ENCODE measurements around the gene MTA1. TPM values are rescaled to one million over a fixed set of nuclear protein-coding genes. Genes with fewer than 3 reads are reported as not detected.

The MTA1 gene
- total and polyA plus RNA-seq, 4 donors = 16.9 to 111 (median 78.4) TPM

DNA sequence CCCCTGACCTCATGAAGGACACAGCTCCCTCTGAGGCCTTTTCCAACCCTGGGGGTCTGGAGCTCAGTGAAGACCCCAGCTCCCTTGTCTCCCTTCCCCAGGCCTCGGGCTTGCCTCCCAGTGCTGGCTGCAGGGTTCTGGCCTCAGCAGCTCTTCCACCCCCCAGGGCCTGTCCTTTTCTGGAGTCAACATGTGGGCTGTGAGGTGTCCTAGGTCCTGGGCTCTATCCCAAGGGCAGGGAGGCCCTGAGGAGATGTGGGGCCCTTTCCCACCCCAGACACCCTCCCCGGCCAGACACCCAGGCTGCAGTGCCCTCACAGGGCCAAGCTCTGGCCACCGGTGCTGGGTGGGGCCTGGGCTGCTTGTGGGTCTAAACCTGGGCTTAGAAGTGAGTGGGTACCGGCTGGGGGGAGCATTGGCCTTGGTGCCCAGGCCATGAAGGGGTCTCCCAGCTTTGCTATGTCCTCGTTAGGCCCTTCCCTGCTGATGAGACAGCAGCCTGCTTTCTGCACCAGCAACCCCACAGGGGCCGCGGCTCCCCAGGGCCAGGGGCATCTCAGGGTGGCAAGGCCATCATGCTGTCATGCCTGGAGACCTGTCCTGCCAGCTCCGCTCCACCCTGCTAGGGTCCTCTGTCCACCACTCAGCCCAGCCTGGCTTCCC, 52.3 kb downstream of the MTA1 start:
- intact Hi-C loops (cut with DNase I) = no loop called here
- Histone ChIP-seq H3K9me3 (ENCODE audit: control insufficient read depth, low read length) (no peaks in the 10 kb centered on the region), H3K4me3 (ENCODE audit: low read length in 2 of 2) (no peak overlapping the region), H3K36me3 (ENCODE audit: control insufficient read depth in 1 of 2, insufficient read depth in 2 of 2, low read length in 1 of 2) (no peaks in the 10 kb centered on the region), H3K27me3 (ENCODE audit: control insufficient read depth in 1 of 2, insufficient read depth in 2 of 2, low read length in 1 of 2) (no peaks in the 10 kb centered on the region), H3K27ac (ENCODE audit: low read depth in 1 of 2, low read length in 2 of 2) (peak overlapping the region in 1 of 2 donors; percentile 81), H3K4me1 (ENCODE audit: control insufficient read depth in 1 of 2, insufficient read depth in 2 of 2, low read length in 2 of 2) (no peaks in the 10 kb centered on the region)
- ATAC-seq (ENCODE audit: low FRiP score) (no peak), DNase-seq (no peak)
- WGBS, 2 donors = 53 to 59% methylated on average over 8 of the region's 8 CpGs

DNA sequence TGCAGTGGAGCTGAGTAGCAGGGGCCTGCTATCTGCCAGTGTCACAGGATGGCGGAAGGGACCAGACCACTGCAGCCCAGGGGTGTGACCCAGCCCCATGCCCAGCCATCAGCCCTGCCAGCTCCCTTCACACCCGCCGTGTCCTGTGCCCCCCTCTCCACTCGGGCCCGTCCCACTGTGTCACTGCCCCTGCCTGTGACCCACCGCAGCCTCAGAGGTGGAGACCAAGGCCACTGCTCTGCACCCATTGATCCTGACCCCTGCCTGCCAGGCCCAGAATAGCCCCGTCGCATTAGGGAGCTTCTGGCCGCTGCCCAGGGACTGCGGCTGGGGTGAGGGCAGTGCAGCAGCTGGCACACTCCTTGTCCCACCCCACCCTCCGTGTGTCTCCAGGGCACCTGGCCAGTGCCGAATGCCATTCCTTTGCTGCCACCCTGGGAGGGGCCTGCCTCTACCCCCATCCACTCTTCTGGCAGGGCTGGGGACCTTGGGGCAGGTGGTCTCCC, 52.9 kb downstream of the MTA1 start:
- H3K27ac ChIP-seq (ENCODE audit: low read depth in 1 of 2, low read length in 2 of 2) = peak overlapping the region; percentile 8 to 81
- intact Hi-C loops (cut with DNase I) = no loop called here
- H3K4me3 ChIP-seq (ENCODE audit: low read length in 2 of 2) = no peak overlapping the region

DNA sequence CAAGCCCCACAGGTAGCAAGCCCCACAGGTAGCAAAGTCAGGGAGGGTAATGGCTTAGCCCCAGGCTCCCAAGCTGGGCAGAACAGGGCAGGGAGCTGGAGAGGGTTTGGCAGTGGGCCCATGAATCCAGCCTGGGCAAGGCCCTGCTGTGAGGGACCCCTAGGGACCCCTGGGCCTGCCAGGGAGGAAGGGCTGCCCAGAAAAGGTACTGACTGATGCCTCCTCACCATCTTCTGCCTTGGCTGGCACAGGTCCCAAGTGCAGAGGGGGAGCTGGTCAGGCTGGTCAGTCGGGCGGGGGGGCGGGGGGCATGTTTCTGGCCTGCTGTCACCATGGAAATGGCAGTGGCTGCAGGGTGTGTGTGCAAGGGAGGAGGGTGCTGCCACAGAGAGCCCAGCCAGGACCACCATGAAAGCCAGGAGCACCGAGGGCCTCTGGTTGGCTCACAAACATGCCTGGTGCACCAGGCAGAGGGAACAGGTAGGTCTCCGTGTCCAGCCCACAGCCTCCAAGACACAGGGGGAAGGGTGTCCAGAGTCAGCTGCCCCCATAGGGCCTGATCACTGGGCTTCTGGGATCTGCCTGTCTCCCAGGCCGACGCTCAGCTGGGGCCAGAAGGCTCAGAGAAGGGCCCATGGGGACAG, 53.5 kb downstream of the MTA1 start:
- Histone ChIP-seq H3K36me3 (ENCODE audit: control insufficient read depth in 1 of 2, insufficient read depth in 2 of 2, low read length in 1 of 2) (no peaks in the 10 kb centered on the region), H3K27ac (ENCODE audit: low read depth in 1 of 2, low read length in 2 of 2) (peak overlapping the region; percentile 8 to 81), H3K27me3 (ENCODE audit: control insufficient read depth in 1 of 2, insufficient read depth in 2 of 2, low read length in 1 of 2) (no peaks in the 10 kb centered on the region), H3K4me3 (ENCODE audit: low read length in 2 of 2) (no peak overlapping the region), H3K4me1 (ENCODE audit: control insufficient read depth in 1 of 2, insufficient read depth in 2 of 2, low read length in 2 of 2) (no peaks in the 10 kb centered on the region), H3K9me3 (ENCODE audit: control insufficient read depth, low read length) (no peaks in the 10 kb centered on the region)
- ATAC-seq (ENCODE audit: low FRiP score) (peak; percentile 2), DNase-seq (peak; percentile 81 to 92)
- WGBS, 2 donors = 1 to 3% methylated on average over 7 of the region's 7 CpGs
- intact Hi-C loops (cut with DNase I) = no loop called here

More for the DNA sequence above, 52.9 kb downstream of the MTA1 start:
- H3K4me1 ChIP-seq (ENCODE audit: control insufficient read depth in 1 of 2, insufficient read depth in 2 of 2, low read length in 2 of 2) = no peaks in the 10 kb centered on the region
- H3K27me3 ChIP-seq (ENCODE audit: control insufficient read depth in 1 of 2, insufficient read depth in 2 of 2, low read length in 1 of 2) = no peaks in the 10 kb centered on the region
- DNase-seq (peak; percentile 71 to 91), ATAC-seq (ENCODE audit: low FRiP score) (peak; percentile 0)
- 10 to 15% methylated on average over 12 of the region's 12 CpGs for WGBS, 2 donors
- no peaks in the 10 kb centered on the region for H3K36me3 ChIP-seq (ENCODE audit: control insufficient read depth in 1 of 2, insufficient read depth in 2 of 2, low read length in 1 of 2)
- H3K9me3 ChIP-seq (ENCODE audit: control insufficient read depth, low read length) = no peaks in the 10 kb centered on the region

DNA sequence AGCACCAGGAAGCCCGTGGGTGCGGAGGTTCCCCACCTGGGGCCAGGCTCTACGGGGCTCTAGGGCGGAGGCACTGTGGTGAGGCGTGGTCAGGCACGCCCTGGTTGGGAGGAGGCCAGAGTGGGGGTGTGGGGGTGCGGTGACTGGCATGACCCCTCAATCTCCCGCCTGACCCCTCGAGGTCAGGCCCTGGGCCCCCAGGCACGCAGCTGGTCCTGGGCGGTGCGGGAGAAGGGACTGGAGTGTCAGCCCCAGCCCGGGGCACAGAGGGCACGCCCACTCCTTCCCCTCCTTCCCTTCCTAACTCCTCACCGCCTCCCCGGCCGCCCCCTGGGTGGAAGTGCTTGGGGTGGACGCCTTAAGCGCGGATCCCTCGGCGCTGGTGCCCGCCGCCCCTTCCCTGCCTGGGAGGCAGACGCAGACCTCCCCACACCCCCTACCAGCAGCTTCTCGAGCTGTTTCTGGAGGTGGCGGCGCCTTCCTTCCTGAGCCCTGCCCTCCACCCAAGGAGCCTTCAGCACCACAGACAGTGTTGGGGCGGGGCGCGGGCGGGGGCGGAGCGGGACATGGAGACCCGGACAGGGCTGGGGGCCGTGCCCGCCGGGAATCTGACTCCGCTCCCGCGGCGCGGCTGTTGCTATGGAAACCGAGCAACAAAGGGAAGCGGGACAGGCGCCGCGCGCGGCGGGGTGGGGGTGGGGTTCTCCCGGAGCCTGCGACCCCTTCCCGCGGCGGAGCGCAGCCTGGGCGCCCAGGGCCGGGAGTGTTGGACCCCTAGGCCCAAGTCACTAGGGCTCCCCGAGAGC, 54.3 kb downstream of the MTA1 start:
- DNase-seq = peak; percentile 96 to 99
- Histone ChIP-seq H3K27ac (ENCODE audit: low read depth in 1 of 2, low read length in 2 of 2) (peak overlapping the region; percentile 44 to 75), H3K36me3 (ENCODE audit: control insufficient read depth in 1 of 2, insufficient read depth in 2 of 2, low read length in 1 of 2) (no peaks in the 10 kb centered on the region), H3K4me3 (ENCODE audit: low read length in 2 of 2) (peak overlapping the region; percentile 79 to 84), H3K27me3 (ENCODE audit: control insufficient read depth in 1 of 2, insufficient read depth in 2 of 2, low read length in 1 of 2) (no peaks in the 10 kb centered on the region), H3K9me3 (ENCODE audit: control insufficient read depth, low read length) (no peaks in the 10 kb centered on the region), H3K4me1 (ENCODE audit: control insufficient read depth in 1 of 2, insufficient read depth in 2 of 2, low read length in 2 of 2) (no peaks in the 10 kb centered on the region)
- peak; percentile 76 for ATAC-seq (ENCODE audit: low FRiP score)
- intact Hi-C loops (cut with DNase I) = no loop called here
- 1 to 2% methylated on average over 47 to 60 of the region's 60 CpGs for WGBS, 2 donors

DNA sequence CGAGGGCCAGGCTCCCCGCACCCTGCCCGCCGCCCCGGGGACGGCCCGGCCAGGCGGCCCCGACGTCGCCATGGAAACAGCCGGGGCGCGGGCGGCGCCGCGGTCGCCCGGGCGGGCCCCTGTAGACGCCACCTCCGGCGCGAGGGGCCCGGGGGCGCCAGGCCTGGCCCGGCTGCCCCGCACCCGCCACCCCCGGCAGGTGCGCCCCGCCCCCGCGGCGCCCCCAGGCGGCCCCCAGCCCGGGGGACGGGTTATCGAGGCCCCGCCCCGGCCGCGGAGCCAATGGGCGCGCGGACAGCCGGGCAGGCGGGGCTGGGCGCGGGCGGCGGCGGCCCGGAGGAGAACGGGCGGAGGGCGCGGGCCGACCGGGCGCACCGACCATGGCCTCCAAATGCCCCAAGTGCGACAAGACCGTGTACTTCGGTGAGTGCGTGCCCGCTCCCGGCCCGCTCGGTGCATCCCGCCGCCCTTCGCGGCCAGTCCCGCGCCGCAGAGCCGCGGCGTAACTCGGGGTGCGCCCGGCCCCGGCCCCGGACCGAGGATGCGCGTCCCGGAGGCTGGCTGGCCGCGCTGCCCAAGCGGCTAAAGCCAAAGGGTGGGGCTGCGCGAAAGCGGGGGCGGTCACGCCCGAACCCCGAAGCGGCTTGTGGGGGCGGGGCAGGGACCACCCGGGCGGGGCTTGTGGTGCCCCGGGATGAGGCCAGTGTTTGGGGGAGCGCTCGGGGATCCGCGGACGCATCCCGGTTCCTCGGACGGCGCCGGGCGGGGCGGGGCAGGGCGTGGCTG, 55.0 kb downstream of the MTA1 start, which contains the start of gene CRIP2:
TSS of gene CRIP2 (plus strand) at position 339 of the 786 bp plus-strand sequence. CDS start at position 381, 42 bp downstream.
- DNase-seq (peak in 1 of 2 donors; percentile 68), ATAC-seq (ENCODE audit: low FRiP score) (peak; percentile 3)

DNA sequence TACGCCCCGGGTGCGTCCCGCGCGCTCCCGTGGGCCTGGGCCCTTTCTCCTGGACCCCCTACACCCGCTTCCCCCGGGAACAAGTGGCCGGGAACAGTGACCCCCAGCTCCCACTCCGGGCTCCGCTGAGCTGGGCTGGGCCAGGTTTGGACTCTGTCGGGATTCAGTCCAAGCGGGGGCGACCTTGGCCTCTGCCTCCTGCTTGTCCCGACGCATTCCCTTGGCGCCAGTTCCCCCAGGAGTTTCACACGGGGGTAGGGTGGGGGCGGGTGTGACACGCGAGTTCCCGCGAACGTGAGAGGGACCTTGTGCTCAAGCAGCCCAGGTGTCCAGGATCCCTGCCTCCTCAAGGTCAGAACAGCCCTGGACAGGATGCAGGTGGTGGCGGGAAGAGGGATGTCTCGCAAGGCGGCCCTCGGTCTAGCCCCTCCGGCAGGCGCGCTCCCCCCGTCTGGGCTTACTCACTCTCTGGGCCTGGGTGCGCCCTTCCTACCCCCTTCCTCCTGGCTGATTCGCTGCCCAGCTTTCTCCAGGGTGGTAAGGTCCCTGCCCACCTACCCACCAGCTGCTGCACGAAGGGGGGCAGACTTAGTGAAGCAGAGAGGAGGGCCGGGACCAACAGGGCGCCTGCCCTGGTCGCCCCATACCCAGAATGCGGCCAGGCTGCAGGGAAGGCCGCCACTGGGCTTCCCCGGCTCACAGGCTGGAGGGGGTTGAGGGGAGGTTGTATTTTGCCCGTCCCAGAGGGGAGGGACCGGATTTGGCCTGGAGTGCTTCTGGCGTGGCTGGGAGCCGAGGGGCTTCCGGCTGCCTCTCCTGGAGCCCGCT, 55.9 kb downstream of the MTA1 start:
- H3K4me1 ChIP-seq (ENCODE audit: control insufficient read depth in 1 of 2, insufficient read depth in 2 of 2, low read length in 2 of 2) = no peaks in the 10 kb centered on the region
- intact Hi-C loops (cut with DNase I) = no loop called here
- no peaks in the 10 kb centered on the region for H3K36me3 ChIP-seq (ENCODE audit: control insufficient read depth in 1 of 2, insufficient read depth in 2 of 2, low read length in 1 of 2)

More for the DNA sequence above, 55.0 kb downstream of the MTA1 start, which contains the start of gene CRIP2:
- peak within 1 kb of the TSS; percentile 77 to 78 for H3K27ac ChIP-seq (ENCODE audit: low read depth in 1 of 2, low read length in 2 of 2)
- 1% methylated on average over 55 to 118 of the region's 118 CpGs for WGBS, 2 donors
- H3K4me1 ChIP-seq (ENCODE audit: control insufficient read depth in 1 of 2, insufficient read depth in 2 of 2, low read length in 2 of 2) = no peaks in the 10 kb centered on the region
- no peaks in the 10 kb centered on the region for H3K36me3 ChIP-seq (ENCODE audit: control insufficient read depth in 1 of 2, insufficient read depth in 2 of 2, low read length in 1 of 2)
- H3K27me3 ChIP-seq (ENCODE audit: control insufficient read depth in 1 of 2, insufficient read depth in 2 of 2, low read length in 1 of 2) = no peaks in the 10 kb centered on the region
- H3K9me3 ChIP-seq (ENCODE audit: control insufficient read depth, low read length) = no peaks in the 10 kb centered on the region
- peak within 1 kb of the TSS; percentile 79 to 84 for H3K4me3 ChIP-seq (ENCODE audit: low read length in 2 of 2)
- intact Hi-C loops (cut with DNase I) = no loop called here

DNA sequence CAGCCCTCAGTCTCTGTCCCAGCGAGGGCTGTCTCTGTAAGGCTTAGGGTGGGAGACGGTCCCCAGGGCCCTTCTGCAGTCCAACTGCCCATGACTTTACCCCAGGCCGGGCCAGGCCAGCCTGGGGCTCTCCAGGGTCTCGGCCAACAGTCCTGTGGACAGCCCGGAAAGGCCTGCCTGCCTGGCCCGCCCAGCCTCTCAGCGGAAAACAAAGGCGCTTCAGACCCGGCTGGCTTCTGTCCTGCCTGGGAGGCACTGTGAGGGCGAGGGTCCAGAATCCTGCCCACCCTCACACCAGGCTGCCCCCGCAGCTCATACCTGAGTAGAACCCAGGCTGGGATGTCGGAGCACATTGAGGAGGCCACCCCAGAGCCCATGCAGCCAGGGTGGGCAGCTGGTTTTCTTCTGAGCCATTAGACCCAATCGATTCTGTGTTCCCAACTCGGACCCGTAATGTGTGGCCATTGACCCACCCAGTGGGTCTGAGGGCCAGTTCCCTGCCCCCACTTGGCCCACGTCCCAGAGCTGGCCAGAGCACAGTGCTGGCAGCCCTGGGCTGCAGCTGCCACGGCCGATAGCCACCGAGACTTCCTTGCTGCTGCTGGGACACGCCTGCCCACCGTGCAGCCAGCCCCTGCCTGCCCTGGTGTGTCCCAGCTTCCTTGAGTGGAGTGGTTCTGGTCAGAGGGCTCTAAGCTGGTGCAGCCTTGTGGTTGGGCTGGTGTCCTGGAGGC, 56.6 kb downstream of the MTA1 start:
- WGBS, 2 donors = 2 to 3% methylated on average over 20 to 21 of the region's 21 CpGs
- Histone ChIP-seq H3K9me3 (ENCODE audit: control insufficient read depth, low read length) (no peaks in the 10 kb centered on the region), H3K27me3 (ENCODE audit: control insufficient read depth in 1 of 2, insufficient read depth in 2 of 2, low read length in 1 of 2) (no peaks in the 10 kb centered on the region), H3K4me3 (ENCODE audit: low read length in 2 of 2) (peak overlapping the region; percentile 43 to 84), H3K4me1 (ENCODE audit: control insufficient read depth in 1 of 2, insufficient read depth in 2 of 2, low read length in 2 of 2) (no peaks in the 10 kb centered on the region), H3K27ac (ENCODE audit: low read depth in 1 of 2, low read length in 2 of 2) (peak overlapping the region; percentile 2 to 78), H3K36me3 (ENCODE audit: control insufficient read depth in 1 of 2, insufficient read depth in 2 of 2, low read length in 1 of 2) (no peaks in the 10 kb centered on the region)
- intact Hi-C loops (cut with DNase I) = no loop called here
- DNase-seq = peak in 1 of 2 donors; percentile 80
- ATAC-seq (ENCODE audit: low FRiP score) = peak; percentile 5

More for the DNA sequence above, 55.9 kb downstream of the MTA1 start:
- no peaks in the 10 kb centered on the region for H3K9me3 ChIP-seq (ENCODE audit: control insufficient read depth, low read length)
- WGBS, 2 donors = 0 to 1% methylated on average over 46 to 48 of the region's 48 CpGs
- peak overlapping the region; percentile 79 to 84 for H3K4me3 ChIP-seq (ENCODE audit: low read length in 2 of 2)
- ATAC-seq (ENCODE audit: low FRiP score) = peak; percentile 30
- H3K27ac ChIP-seq (ENCODE audit: low read depth in 1 of 2, low read length in 2 of 2) = peak overlapping the region; percentile 77 to 78
- DNase-seq = peak; percentile 83 to 93
- H3K27me3 ChIP-seq (ENCODE audit: control insufficient read depth in 1 of 2, insufficient read depth in 2 of 2, low read length in 1 of 2) = no peaks in the 10 kb centered on the region

All from aorta (tissue), 5 donors.